ENCODE results near the gene TMIGD1. TPM values are rescaled to one million over a fixed set of nuclear protein-coding genes. Genes with fewer than 3 reads are reported as not detected.

TMIGD1 gene
- total and polyA plus RNA-seq, 2 of the 13 experiments (the other 11 are each of a cell fraction or from before 2014, with no cell fraction given) = not detected

DNA sequence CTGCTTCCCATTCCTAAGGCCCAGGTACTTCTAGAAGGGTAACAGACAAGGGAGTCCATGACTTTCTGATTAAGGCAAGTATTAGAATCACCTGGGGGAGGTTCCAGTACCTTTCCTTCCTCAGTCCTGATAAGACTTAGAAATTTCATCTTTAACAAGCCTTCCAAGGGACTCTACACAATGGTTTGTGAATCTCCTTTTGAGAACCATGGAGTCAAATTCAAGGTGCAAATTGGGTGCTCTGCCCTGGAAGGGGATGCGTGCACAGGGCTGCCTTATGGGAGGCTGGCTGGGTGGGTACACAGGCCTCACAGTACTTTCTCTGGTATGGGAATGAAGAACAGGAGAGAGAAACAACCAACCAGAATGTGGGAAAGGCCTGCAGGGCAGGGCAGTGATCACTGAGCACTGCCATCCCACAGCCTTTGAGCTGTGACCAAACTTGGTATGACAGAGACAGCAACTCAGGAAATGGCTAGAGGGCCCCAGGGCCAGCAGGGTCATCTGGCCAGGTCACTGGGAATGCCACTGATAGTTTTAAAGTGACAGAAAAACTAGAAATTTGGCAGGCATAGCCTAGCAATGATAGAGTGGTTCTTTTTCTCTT is 3.6 kb upstream of the TMIGD1 start (continued):
- no peak for TF ChIP-seq ZNF780A (CRISPR knock-in tag; IDR thresholded peaks at IDR 0.05)
- TF ChIP-seq, protein P1, sequence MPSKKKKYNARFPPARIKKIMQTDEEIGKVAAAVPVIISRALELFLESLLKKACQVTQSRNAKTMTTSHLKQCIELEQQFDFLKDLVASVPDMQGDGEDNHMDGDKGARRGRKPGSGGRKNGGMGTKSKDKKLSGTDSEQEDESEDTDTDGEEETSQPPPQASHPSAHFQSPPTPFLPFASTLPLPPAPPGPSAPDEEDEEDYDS (CRISPR knock-in tag; IDR thresholded peaks at IDR 0.05) = peak; percentile 87
- TF ChIP-seq ZNF776 (CRISPR knock-in tag; IDR thresholded peaks at IDR 0.05) = no peak
- TF ChIP-seq, protein P2, sequence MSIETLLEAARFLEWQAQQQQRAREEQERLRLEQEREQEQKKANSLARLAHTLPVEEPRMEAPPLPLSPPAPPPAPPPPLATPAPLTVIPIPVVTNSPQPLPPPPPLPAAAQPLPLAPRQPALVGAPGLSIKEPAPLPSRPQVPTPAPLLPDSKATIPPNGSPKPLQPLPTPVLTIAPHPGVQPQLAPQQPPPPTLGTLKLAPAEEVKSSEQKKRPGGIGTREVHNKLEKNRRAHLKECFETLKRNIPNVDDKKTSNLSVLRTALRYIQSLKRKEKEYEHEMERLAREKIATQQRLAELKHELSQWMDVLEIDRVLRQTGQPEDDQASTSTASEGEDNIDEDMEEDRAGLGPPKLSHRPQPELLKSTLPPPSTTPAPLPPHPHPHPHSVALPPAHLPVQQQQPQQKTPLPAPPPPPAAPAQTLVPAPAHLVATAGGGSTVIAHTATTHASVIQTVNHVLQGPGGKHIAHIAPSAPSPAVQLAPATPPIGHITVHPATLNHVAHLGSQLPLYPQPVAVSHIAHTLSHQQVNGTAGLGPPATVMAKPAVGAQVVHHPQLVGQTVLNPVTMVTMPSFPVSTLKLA (IDR thresholded peaks at IDR 0.05) = no peak
- TF ChIP-seq ZNF670 (CRISPR knock-in tag; IDR thresholded peaks at IDR 0.05; ENCODE audit: borderline replicate concordance) = no peak
- TF ChIP-seq ZNF616 (CRISPR knock-in tag; IDR thresholded peaks at IDR 0.05; ENCODE audit: low read depth) = no peak
- no peak for TF ChIP-seq FLYWCH1 (CRISPR knock-in tag; IDR thresholded peaks at IDR 0.05)
- TF ChIP-seq SRSF1 (optimal IDR thresholded peaks at IDR 0.05; ENCODE audit: low read depth, low read length) = no peak
- TF ChIP-seq, protein P3, sequence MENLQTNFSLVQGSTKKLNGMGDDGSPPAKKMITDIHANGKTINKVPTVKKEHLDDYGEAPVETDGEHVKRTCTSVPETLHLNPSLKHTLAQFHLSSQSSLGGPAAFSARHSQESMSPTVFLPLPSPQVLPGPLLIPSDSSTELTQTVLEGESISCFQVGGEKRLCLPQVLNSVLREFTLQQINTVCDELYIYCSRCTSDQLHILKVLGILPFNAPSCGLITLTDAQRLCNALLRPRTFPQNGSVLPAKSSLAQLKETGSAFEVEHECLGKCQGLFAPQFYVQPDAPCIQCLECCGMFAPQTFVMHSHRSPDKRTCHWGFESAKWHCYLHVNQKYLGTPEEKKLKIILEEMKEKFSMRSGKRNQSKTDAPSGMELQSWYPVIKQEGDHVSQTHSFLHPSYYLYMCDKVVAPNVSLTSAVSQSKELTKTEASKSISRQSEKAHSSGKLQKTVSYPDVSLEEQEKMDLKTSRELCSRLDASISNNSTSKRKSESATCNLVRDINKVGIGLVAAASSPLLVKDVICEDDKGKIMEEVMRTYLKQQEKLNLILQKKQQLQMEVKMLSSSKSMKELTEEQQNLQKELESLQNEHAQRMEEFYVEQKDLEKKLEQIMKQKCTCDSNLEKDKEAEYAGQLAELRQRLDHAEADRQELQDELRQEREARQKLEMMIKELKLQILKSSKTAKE (CRISPR knock-in tag; IDR thresholded peaks at IDR 0.05; ENCODE audit: borderline replicate concordance) = peak; percentile 29; the same call in 1 of the 2 replicates
- peak; percentile 54; the same call in 1 of the 2 replicates for TF ChIP-seq PITX1 (CRISPR knock-in tag; IDR thresholded peaks at IDR 0.05)
- no peak for TF ChIP-seq SP2 (CRISPR knock-in tag; IDR thresholded peaks at IDR 0.05)
- no peak; the same call in 1 of the 2 replicates for TF ChIP-seq HDAC1 (CRISPR knock-in tag; IDR thresholded peaks at IDR 0.05)
- peak; percentile 24; the same call in 1 of the 2 replicates for TF ChIP-seq MIER3 (CRISPR knock-in tag; IDR thresholded peaks at IDR 0.05; ENCODE audit: borderline replicate concordance)
- TF ChIP-seq, protein P4, sequence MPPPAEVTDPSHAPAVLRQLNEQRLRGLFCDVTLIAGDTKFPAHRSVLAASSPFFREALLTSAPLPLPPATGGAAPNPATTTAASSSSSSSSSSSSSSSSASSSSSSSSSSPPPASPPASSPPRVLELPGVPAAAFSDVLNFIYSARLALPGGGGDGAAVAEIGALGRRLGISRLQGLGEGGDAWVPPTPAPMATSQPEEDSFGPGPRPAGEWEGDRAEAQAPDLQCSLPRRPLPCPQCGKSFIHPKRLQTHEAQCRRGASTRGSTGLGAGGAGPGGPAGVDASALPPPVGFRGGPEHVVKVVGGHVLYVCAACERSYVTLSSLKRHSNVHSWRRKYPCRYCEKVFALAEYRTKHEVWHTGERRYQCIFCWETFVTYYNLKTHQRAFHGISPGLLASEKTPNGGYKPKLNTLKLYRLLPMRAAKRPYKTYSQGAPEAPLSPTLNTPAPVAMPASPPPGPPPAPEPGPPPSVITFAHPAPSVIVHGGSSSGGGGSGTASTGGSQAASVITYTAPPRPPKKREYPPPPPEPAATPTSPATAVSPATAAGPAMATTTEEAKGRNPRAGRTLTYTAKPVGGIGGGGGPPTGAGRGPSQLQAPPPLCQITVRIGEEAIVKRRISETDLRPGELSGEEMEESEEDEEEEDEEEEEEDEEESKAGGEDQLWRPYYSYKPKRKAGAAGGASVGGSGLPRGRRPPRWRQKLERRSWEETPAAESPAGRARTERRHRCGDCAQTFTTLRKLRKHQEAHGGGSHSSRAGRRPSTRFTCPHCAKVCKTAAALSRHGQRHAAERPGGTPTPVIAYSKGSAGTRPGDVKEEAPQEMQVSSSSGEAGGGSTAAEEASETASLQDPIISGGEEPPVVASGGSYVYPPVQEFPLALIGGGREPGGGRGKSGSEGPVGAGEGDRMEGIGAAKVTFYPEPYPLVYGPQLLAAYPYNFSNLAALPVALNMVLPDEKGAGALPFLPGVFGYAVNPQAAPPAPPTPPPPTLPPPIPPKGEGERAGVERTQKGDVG (CRISPR knock-in tag; IDR thresholded peaks at IDR 0.05; ENCODE audit: borderline replicate concordance) = no peak
- TF ChIP-seq ZNF44 (CRISPR knock-in tag; IDR thresholded peaks at IDR 0.05) = no peak
- no peak for TF ChIP-seq SP140L (CRISPR knock-in tag; IDR thresholded peaks at IDR 0.05; ENCODE audit: borderline replicate concordance)
- TF ChIP-seq SRF (IDR thresholded peaks at IDR 0.05; ENCODE audit: low read depth, low read length) = peak; percentile 94
- no peak for TF ChIP-seq RBAK (CRISPR knock-in tag; IDR thresholded peaks at IDR 0.05)
- no peak for TF ChIP-seq NFYB (CRISPR knock-in tag; IDR thresholded peaks at IDR 0.05)
- 0 out of 2 replicates have a peak, but pooled peaks have one; percentile 15 for TF ChIP-seq ATF1 (CRISPR knock-in tag; IDR thresholded peaks at IDR 0.05)
- TF ChIP-seq RELA (CRISPR knock-in tag; IDR thresholded peaks at IDR 0.05) = no peak
- TF ChIP-seq ZNF263 (CRISPR knock-in tag; IDR thresholded peaks at IDR 0.05) = no peak; the same call in 1 of the 2 replicates
- TF ChIP-seq FOSL2 (CRISPR knock-in tag; IDR thresholded peaks at IDR 0.05) = peak; percentile 61
- no peak for TF ChIP-seq ZNF652 (CRISPR knock-in tag; IDR thresholded peaks at IDR 0.05; ENCODE audit: borderline replicate concordance, low read depth)
- no peak for TF ChIP-seq ZNF460 (CRISPR knock-in tag; IDR thresholded peaks at IDR 0.05; ENCODE audit: borderline replicate concordance)
